GM12878 (cell line): Measurements from ENCODE around the gene C16orf74.

Source experiments
- EP300 ChIP-seq, 2 experiments: fragments of 150-350 bp in 1 of 2; IDR thresholded peaks; 2 replicates each; pipeline ENCODE4 v1.6.1; 2011 to 2012; ENCODE audit warnings: low read depth in 2 of 2, low read length in 2 of 2, borderline replicate concordance in 1 of 2, improper control_type of control experiment in 1 of 2, inconsistent platforms in 1 of 2; ENCODE audit not compliant: control insufficient read depth in 1 of 2
- PAX8 ChIP-seq: fragments of 450-650 bp; IDR thresholded peaks from 2 replicates; pipeline ENCODE4 v1.6.1; 2017; ENCODE audit warnings: mild to moderate bottlenecking, moderate library complexity
- POLR2AphosphoS5 ChIP-seq: IDR thresholded peaks from 2 replicates; pipeline ENCODE4 v1.6.1; 2011; ENCODE audit warnings: mild to moderate bottlenecking, low read length, inconsistent platforms
- RAD21 ChIP-seq: IDR thresholded peaks from 2 replicates; pipeline ENCODE4 v1.6.1; 2011; ENCODE audit warnings: mild to moderate bottlenecking, low read depth, low read length, moderate library complexity; ENCODE audit not compliant: insufficient read depth
- TF ChIP-seq, protein P1 (sequence below): IDR thresholded peaks from 2 replicates; pipeline ENCODE4 v1.6.1; 2012; ENCODE audit warnings: low read depth, low read length, improper control_type of control experiment

DNA sequence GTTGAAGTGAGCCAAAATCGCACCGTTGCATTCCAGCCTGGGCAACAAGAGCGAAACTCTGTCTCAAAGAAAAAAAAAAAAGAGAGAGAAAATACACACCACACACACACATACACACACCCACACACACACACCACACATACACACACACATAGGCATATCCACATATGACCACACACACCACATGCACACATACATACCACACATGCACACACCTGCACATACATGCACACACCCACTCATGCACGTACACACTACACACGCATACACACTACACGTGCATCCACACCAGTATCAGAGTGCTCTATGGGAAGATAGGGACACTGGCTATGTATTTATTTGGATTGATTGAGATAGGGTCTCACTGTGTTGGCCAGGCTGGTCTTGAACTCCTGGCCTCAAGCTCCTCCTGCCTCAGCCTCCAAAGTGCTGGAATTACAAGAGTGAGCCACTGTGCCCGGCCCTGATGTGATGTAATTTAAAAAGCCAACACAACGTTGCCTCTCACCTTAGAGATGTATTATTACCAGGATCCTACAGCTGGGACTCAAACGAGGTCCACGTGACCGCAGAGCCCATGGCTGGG is 44.4 kb downstream of the C16orf74 start:
- TF ChIP-seq, protein P1, sequence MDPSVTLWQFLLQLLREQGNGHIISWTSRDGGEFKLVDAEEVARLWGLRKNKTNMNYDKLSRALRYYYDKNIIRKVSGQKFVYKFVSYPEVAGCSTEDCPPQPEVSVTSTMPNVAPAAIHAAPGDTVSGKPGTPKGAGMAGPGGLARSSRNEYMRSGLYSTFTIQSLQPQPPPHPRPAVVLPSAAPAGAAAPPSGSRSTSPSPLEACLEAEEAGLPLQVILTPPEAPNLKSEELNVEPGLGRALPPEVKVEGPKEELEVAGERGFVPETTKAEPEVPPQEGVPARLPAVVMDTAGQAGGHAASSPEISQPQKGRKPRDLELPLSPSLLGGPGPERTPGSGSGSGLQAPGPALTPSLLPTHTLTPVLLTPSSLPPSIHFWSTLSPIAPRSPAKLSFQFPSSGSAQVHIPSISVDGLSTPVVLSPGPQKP: no peak
- TF ChIP-seq PAX8 (no peak), RAD21 (no peak), EP300 (IDR thresholded peaks at IDR 0.05; ENCODE audit: borderline replicate concordance in 1 of 2, control insufficient read depth in 1 of 2, low read depth in 2 of 2, low read length in 2 of 2) (no peak), POLR2AphosphoS5 (no peak)
